NCI-H2171 treated with DMSO at 0.1 percent for 48 hours (cell line): ENCODE data around the gene ADH4.
A peak's percentile ranks its signal among the peaks of the same experiment; 100 is the strongest.
"Not testable (repeated sequence)": the region's sequence is repeated elsewhere in the genome, so short reads cannot be mapped to it uniquely, and the experiment has no call there.

Experiments
- DNase-seq: peaks from one replicate; lab custom pipeline; 2025; lab: John Stamatoyannopoulos, UW

The ADH4 gene

GRCh38 chr4:99144070-99144469, at the start of gene ADH4:
Gene ADH4, minus strand, starts transcription at chr4:99144297. Its CDS starts 75 bp downstream, at chr4:99144222.
- no peak for DNase-seq

GRCh38 chr4:99190336-99190735, 46.2 kb upstream of the ADH4 start:
- DNase-seq = no peak

GRCh38 chr4:99189900-99190299, 45.8 kb upstream of the ADH4 start:
- not testable (repeated sequence) for DNase-seq

GRCh38 chr4:99186029-99186428, 41.9 kb upstream of the ADH4 start:
- DNase-seq = no peak

- no peak for DNase-seq
These were observed 41.5 kb upstream of the ADH4 start for GRCh38 chr4:99185581-99185980.

GRCh38 chr4:99180382-99181070, 36.4 kb upstream of the ADH4 start:
- no peak for DNase-seq

GRCh38 chr4:99179626-99180025, 35.5 kb upstream of the ADH4 start:
- DNase-seq = peak; percentile 1

- DNase-seq = no peak
These were observed 35.1 kb upstream of the ADH4 start for GRCh38 chr4:99179178-99179577.

GRCh38 chr4:99166544-99166943, 22.4 kb upstream of the ADH4 start:
- no peak for DNase-seq

- DNase-seq = no peak
These were observed 21.9 kb upstream of the ADH4 start for GRCh38 chr4:99165978-99166377.

GRCh38 chr4:99161373-99162099, 17.4 kb upstream of the ADH4 start:
- DNase-seq = no peak

- DNase-seq = no peak
These were observed 15.6 kb upstream of the ADH4 start for GRCh38 chr4:99159699-99160098.

- DNase-seq = no peak
These were observed 13.4 kb upstream of the ADH4 start for GRCh38 chr4:99157478-99157935.

GRCh38 chr4:99156992-99157391, 12.9 kb upstream of the ADH4 start:
- no peak for DNase-seq

GRCh38 chr4:99154658-99155342, 10.7 kb upstream of the ADH4 start:
- no peak for DNase-seq

GRCh38 chr4:99151995-99152394, 7.9 kb upstream of the ADH4 start:
- DNase-seq = no peak

GRCh38 chr4:99151452-99151851, 7.4 kb upstream of the ADH4 start:
- DNase-seq = no peak

- no peak for DNase-seq
These were observed 5.4 kb upstream of the ADH4 start for GRCh38 chr4:99149426-99150019.

- DNase-seq = no peak
These were observed 4.5 kb upstream of the ADH4 start for GRCh38 chr4:99148550-99148949.

- DNase-seq = no peak
These were observed 490 bp upstream of the ADH4 start for GRCh38 chr4:99144587-99144986.

- DNase-seq = no peak
These were observed 7.8 kb downstream of the ADH4 start for GRCh38 chr4:99136329-99136728.

GRCh38 chr4:99135541-99136162, 8.4 kb downstream of the ADH4 start:
- DNase-seq = no peak
